ENCODE data around the gene MALT1. TPM values are rescaled to one million over a fixed set of nuclear protein-coding genes. Genes with fewer than 3 reads are reported as not detected.

Gene MALT1
- total RNA-seq, 3 donors from 2014 or later (not counting 1 experiment from before 2014, with no cell fraction given) = 49.8 to 55.8 (median 54.5) TPM

DNA sequence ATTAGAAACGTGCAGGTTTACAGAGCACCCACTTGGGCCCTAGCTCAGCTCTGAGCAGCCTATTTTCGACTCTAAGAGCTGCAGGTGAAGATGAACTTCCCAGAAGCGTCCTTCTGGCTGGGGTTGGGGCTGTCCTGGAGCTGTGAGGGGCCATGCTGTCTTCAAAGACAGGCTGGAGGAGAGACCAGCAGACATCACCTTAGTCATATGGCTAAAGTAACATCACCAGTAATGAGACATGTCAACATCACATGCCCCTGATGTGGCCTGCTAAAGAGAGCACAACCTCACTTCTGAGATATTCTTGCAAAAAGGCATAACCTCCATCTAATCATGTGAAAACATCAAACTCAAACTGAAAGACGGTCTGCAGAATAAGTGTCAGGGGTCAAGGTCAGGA lies 106.2 kb downstream of the MALT1 start:
- Histone ChIP-seq H3K4me1 (ENCODE audit: control insufficient read depth, insufficient read depth, low read length) (no peaks in the 10 kb centered on the region), H3K36me3 (ENCODE audit: control insufficient read depth, insufficient read depth, low read length) (no peaks in the 10 kb centered on the region), H3K9me3 (ENCODE audit: control insufficient read depth, insufficient read depth, low read length) (no peaks in the 10 kb centered on the region), H3K4me3 (ENCODE audit: low read length) (no peak overlapping the region), H3K27ac (ENCODE audit: low read length) (no peak overlapping the region), H3K27me3 (ENCODE audit: control insufficient read depth, insufficient read depth, low read length) (no peaks in the 10 kb centered on the region)
- DNase-seq = no peak
- H3K4me1 Mint-ChIP-seq = no peaks in the 10 kb centered on the region
- no peak for ATAC-seq
- H3K27ac Mint-ChIP-seq = no peak overlapping the region
- intact Hi-C loops (cut with micrococcal nuclease) = no loop called here
- TF ChIP-seq CTCF (IDR thresholded peaks at IDR 0.05) = no peak
- H3K9me3 Mint-ChIP-seq = no peaks in the 10 kb centered on the region
- WGBS (ENCODE audit: insufficient coverage) = 79% methylated on average over 4 of the region's 4 CpGs
- H3K4me3 Mint-ChIP-seq = no peak overlapping the region
- H3K27me3 Mint-ChIP-seq (ENCODE audit: low read depth in 2 of 2) = peaks cover 0 to 8% of the 10 kb centered on the region in 2 donors
- no peaks in the 10 kb centered on the region for H3K36me3 Mint-ChIP-seq

DNA sequence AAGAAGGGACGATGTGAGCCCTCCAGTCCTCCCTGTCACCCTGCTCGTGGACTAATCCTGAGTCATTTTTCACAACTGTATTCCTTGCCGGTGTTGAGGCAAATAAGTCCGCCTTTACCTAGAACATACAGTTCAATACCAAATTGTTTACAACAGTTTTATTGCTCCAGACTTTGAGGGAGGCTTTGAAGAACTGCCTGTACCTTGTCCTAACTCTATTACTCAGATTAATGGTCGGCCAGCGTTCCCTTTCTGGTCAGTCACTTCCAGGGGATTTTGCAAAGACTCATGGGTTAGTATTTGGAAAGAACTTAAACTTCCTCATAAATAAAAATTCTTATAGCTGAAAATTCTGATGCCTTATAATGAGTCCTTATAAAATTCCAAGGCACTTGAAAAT lies 108.3 kb downstream of the MALT1 start:
- H3K4me1 Mint-ChIP-seq = no peaks in the 10 kb centered on the region
- Histone ChIP-seq H3K9me3 (ENCODE audit: control insufficient read depth, insufficient read depth, low read length) (no peaks in the 10 kb centered on the region), H3K36me3 (ENCODE audit: control insufficient read depth, insufficient read depth, low read length) (no peaks in the 10 kb centered on the region), H3K27ac (ENCODE audit: low read length) (no peak overlapping the region), H3K4me1 (ENCODE audit: control insufficient read depth, insufficient read depth, low read length) (no peaks in the 10 kb centered on the region), H3K27me3 (ENCODE audit: control insufficient read depth, insufficient read depth, low read length) (no peaks in the 10 kb centered on the region), H3K4me3 (ENCODE audit: low read length) (no peak overlapping the region)
- H3K36me3 Mint-ChIP-seq = no peaks in the 10 kb centered on the region
- DNase-seq (no peak), ATAC-seq (no peak)
- peaks cover 0 to 3% of the 10 kb centered on the region in 2 donors for H3K27me3 Mint-ChIP-seq (ENCODE audit: low read depth in 2 of 2)
- no peak overlapping the region for H3K27ac Mint-ChIP-seq
- intact Hi-C loops (cut with micrococcal nuclease) = no loop called here
- WGBS (ENCODE audit: insufficient coverage) = 87% methylated on average over 4 of the region's 6 CpGs
- H3K4me3 Mint-ChIP-seq = no peak overlapping the region
- H3K9me3 Mint-ChIP-seq = no peaks in the 10 kb centered on the region
- no peak for TF ChIP-seq CTCF (IDR thresholded peaks at IDR 0.05)

DNA sequence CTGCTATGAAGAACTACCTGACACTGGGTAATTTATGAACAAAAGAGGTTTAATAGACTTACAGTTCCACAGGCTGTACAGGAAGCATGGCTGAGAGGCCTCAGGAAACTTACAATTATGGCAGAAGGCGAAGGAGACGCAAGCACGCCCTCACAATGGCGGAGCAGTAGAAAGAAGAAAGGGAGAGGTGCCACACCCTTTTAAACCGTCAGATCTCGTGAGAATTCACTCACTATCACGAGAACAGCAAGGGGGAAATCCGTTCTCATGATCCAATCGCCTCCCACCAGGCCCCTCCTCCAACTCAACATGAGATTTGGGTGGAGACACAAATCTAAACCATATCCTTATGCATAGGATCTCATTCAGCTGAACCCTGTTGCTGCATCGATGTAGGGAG lies 108.8 kb downstream of the MALT1 start:
- Histone ChIP-seq H3K36me3 (ENCODE audit: control insufficient read depth, insufficient read depth, low read length) (no peaks in the 10 kb centered on the region), H3K27me3 (ENCODE audit: control insufficient read depth, insufficient read depth, low read length) (no peaks in the 10 kb centered on the region), H3K4me3 (ENCODE audit: low read length) (no peak overlapping the region), H3K4me1 (ENCODE audit: control insufficient read depth, insufficient read depth, low read length) (no peaks in the 10 kb centered on the region), H3K9me3 (ENCODE audit: control insufficient read depth, insufficient read depth, low read length) (no peaks in the 10 kb centered on the region), H3K27ac (ENCODE audit: low read length) (no peak overlapping the region)
- Mint-ChIP-seq H3K36me3 (no peaks in the 10 kb centered on the region), H3K27me3 (ENCODE audit: low read depth in 2 of 2) (peaks cover 0 to 3% of the 10 kb centered on the region in 2 donors), H3K4me1 (no peaks in the 10 kb centered on the region), H3K9me3 (no peaks in the 10 kb centered on the region), H3K4me3 (no peak overlapping the region), H3K27ac (no peak overlapping the region)
- TF ChIP-seq CTCF (IDR thresholded peaks at IDR 0.05) = no peak
- ATAC-seq (no peak), DNase-seq (no peak)
- intact Hi-C loops (cut with micrococcal nuclease) = loop anchor here (5.0 kb wide), 1 partner anchor 622 kb away; no protein-coding TSS in a partner anchor
- WGBS (ENCODE audit: insufficient coverage) = 63% methylated on average over 10 of the region's 10 CpGs

- Histone ChIP-seq H3K27me3 (ENCODE audit: control insufficient read depth, insufficient read depth, low read length) (no peaks in the 10 kb centered on the region), H3K27ac (ENCODE audit: low read length) (no peak overlapping the region), H3K36me3 (ENCODE audit: control insufficient read depth, insufficient read depth, low read length) (no peaks in the 10 kb centered on the region), H3K4me1 (ENCODE audit: control insufficient read depth, insufficient read depth, low read length) (no peaks in the 10 kb centered on the region), H3K4me3 (ENCODE audit: low read length) (no peak overlapping the region), H3K9me3 (ENCODE audit: control insufficient read depth, insufficient read depth, low read length) (no peaks in the 10 kb centered on the region)
- Mint-ChIP-seq H3K36me3 (no peaks in the 10 kb centered on the region), H3K4me1 (no peaks in the 10 kb centered on the region), H3K27ac (no peak overlapping the region), H3K27me3 (ENCODE audit: low read depth in 2 of 2) (peaks cover 0 to 7% of the 10 kb centered on the region in 2 donors), H3K4me3 (no peak overlapping the region), H3K9me3 (no peaks in the 10 kb centered on the region)
- 18% methylated on average over 9 of the region's 10 CpGs for WGBS (ENCODE audit: insufficient coverage)
- ATAC-seq (peak; percentile 55 to 82 (median 73)), DNase-seq (peak; percentile 22 to 82)
- intact Hi-C loops (cut with micrococcal nuclease) = loop anchor here (1.0 to 5.0 kb wide), 2 partner anchors 289 to 621 kb away; no protein-coding TSS in a partner anchor
- peak; percentile 77 for TF ChIP-seq CTCF (IDR thresholded peaks at IDR 0.05)
Observed at GRCh38 chr18:58781627-58782194, 110.4 kb downstream of the MALT1 start.

Measured in natural killer cell (primary cell).